HG03103 (cell line): ENCODE data around the gene HS3ST3A1.
"Not testable (repeated sequence)": the region's sequence is repeated elsewhere in the genome, so short reads cannot be mapped to it uniquely, and the experiment has no call there.

ENCODE experiments used
- ATAC-seq: cut with Tn5 transposase; IDR thresholded peaks from one replicate; pipeline ENCODE4 v1.9.1; 2021; ENCODE audit warnings: low read depth; ENCODE audit not compliant: unreplicated experiment

HS3ST3A1 gene

DNA sequence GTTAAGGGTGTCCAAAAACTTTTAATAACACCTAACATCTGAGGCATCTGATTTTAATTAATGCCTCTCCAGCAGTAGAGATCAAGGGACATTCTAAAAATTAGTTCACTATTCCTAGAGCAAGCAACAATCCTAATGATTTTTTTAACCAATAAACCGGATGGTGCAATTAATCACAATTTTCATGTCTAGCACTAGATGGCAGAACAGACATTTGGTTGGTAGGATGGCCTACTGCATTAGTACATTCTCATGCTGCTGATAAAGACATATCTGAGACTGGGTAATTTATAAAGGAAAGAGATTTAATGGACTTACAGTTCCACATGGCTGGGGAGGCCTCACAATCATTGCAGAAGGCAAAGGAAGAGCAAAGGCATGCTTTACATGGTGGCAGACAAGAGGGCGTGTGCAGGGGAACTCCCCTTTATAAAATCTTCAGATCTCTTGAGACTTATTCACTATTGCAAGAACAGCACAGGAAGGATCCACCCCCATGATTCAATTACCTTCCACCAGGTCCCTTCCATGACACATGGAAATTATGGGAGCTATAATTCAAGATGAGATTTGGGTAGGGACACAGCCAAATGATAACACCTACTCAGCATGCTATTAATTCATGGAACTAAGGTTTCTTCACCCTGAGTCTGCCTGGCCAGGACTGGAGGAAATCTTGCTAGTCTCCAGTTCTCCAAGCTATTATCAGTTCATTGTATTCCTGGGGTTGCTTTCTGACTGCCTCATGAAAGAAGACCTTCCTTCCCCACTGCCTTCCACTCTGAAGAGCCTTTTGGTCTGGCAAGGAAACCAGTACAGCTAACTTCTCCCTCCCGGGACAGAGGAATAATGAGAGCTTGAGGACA, 24.8 kb downstream of the HS3ST3A1 start:
- no peak for ATAC-seq

GRCh38 chr17:13575922-13576419, 25.8 kb downstream of the HS3ST3A1 start:
- no peak for ATAC-seq

GRCh38 chr17:13575466-13575865, 26.3 kb downstream of the HS3ST3A1 start:
- no peak for ATAC-seq

DNA sequence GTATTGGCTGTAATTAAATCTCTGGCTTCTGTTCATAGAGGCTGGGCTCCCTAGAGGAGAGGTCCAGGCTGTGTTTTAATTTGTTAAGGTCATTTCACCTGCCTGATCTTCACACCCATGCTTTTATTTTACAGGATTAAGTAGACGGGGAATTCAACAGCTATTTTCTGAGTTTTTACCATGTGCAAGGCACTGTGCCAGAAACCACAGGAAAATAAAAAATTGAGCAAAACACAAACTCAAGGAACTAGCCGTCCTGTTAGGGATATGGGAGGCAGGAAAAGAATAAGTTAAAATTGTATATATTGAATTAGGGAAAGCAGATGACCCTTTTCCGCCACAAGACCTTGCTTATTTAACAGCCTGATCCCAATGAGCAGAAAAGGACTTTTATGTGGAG, 29.1 kb downstream of the HS3ST3A1 start:
- no peak for ATAC-seq

GRCh38 chr17:13569398-13570123, 32.2 kb downstream of the HS3ST3A1 start:
- no peak for ATAC-seq

GRCh38 chr17:13568582-13569397, 32.9 kb downstream of the HS3ST3A1 start:
- ATAC-seq: no peak

GRCh38 chr17:13563866-13564265, 37.9 kb downstream of the HS3ST3A1 start:
- no peak for ATAC-seq

- ATAC-seq: no peak
These were observed 39.4 kb downstream of the HS3ST3A1 start for GRCh38 chr17:13562271-13562800.

DNA sequence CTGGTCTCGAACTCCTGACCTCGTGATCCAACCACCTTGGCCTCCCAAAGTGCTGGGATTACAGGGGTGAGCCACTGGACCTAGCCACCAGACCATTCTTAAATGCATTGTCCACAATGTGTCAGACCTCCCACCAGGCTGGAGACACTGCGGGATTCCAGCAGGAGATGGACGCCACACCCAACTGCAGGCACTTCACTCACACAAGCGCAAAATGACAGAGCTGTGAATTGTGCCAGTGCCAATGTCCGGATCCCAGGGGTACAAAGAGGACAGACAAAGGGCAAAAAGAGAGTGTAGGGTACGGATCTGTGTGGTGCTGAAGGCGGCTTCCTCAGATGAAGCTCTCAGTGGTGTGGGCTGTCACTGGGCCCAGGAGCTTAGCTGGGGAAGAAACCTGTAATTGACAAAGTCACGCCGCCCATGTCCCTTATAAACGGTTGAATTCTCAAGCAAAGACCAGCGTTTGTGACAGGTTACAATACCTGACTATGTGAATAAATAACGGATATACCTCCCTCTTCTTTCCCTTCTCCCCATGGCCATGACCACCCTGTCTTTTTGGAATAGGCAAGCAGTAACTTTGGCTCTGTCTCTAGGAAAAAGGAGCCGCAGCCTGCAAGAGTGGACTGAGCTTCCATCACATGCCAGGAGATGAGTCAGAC, 40.0 kb downstream of the HS3ST3A1 start:
- no peak for ATAC-seq

GRCh38 chr17:13560935-13561334, 40.8 kb downstream of the HS3ST3A1 start:
- ATAC-seq: no peak

- ATAC-seq: no peak
These were observed 43.1 kb downstream of the HS3ST3A1 start for GRCh38 chr17:13558588-13558987.

DNA sequence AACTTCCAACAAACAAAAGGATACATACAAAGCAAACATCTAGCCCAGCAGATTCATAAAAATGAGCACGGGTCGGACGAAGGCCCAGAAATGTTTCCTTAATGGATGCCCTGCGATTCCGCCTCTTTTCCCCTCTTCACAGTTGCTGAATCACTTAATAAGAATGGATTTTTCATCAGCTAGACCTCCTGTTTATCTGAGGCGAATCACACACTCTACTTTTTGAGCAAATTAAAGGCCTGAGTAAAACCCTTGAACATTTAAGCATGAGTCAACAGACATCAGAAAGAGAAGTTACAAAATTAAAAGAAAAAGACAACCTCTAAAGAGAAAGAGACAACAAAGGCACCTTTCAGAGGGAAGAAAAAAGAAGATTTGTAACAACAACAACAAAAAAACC, 44.7 kb downstream of the HS3ST3A1 start:
- no peak for ATAC-seq

GRCh38 chr17:13554231-13554630, 47.5 kb downstream of the HS3ST3A1 start:
- no peak for ATAC-seq

DNA sequence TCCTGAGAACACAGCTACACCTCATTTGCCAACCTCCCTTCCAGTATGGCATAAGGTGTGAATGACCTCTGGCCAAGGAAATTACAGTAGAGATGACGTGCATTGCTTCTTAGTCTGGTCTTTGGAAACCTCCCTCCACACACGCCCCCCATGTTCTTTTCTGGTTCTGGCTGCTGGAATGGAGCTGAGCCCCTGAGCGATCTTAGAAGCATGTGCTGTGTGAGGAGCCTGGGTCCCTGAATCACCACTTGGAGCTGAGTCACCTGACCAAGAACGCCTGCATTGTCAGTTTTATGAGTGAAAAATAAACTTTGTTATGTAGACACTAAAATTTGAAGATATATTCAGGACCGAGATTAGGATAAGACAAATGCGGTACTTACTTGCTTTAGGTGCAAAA, 51.4 kb downstream of the HS3ST3A1 start:
- no peak for ATAC-seq

GRCh38 chr17:13548576-13548975, 53.2 kb downstream of the HS3ST3A1 start:
- not testable (repeated sequence) for ATAC-seq

DNA sequence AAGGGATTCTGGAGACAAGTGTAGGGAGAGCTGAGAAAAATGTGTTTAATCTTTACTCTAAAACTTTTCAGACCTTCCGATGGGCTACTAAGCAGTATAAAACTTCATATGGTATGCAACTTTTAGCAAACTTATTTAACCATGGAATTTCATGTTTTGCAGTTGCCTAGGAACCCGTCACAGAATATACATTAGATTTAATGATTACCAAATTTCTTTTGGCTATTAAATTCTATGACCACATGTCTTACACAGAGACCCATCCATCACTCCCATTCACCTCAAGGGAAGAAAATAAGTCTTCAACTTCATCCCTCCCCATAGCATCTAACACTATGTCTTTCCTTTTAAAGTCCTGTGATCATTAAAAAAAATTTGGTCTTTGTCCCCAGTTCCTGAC, 54.9 kb downstream of the HS3ST3A1 start:
- ATAC-seq: no peak

GRCh38 chr17:13545941-13546340, 55.8 kb downstream of the HS3ST3A1 start:
- ATAC-seq: no peak

DNA sequence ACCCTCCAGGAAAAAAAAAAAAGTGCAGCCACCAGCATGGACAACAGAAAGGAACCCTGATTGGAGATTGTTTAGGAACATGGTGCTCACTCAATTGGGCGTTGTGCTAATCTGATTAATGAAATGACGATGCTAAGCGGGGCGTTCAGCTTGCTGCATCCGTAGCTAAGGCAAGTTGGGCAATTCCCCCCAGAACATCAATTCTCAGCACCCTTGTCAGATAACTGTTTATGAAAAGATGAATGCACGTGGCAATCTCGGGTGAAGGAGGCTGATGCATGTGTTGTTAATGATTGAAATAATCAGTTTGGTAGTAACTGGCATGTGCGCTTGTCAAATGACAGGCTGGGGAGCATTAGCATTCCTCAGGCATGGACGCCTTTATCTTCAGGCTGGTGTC, 57.0 kb downstream of the HS3ST3A1 start:
- no peak for ATAC-seq

DNA sequence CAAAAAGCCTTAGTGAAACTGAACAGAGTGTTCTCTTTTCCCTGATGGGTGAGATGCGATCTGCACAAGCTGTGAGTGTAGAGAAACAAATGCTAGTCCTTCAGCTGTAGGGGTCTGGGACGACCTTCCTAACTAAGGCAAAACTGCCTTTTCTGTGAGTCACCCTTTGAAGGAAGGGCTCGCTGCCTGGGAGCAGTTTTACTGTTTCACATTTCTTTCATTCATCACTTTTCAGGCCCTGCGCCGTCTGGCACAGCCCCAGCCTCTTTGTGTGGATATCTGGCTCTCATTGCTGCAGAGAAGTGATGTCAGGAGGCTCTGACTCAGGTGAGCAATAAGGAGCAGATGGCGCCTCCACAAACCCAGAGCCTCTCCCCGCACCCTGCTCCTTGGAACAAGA, 57.4 kb downstream of the HS3ST3A1 start:
- ATAC-seq: no peak

DNA sequence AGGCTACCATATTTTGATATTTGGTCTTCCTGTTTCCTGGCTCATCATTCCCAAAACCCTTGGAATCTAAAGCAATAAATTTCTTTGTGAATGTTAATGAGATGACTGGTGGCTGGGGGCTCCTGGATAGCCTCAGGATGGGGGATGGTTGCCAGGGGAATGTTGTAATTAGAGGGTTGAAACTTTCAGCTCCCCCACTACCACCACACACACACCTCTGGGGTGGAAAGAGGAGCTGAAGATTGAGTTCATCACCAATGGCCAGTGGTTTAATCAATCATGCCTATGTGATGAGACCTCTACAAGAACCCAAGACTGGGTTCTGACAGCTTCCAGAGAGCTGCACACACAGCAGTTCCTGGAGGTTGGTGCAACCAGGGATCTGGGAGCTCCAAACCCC, 59.1 kb downstream of the HS3ST3A1 start:
- ATAC-seq: no peak
